ENCODE results near the gene MAGI2.

DNA sequence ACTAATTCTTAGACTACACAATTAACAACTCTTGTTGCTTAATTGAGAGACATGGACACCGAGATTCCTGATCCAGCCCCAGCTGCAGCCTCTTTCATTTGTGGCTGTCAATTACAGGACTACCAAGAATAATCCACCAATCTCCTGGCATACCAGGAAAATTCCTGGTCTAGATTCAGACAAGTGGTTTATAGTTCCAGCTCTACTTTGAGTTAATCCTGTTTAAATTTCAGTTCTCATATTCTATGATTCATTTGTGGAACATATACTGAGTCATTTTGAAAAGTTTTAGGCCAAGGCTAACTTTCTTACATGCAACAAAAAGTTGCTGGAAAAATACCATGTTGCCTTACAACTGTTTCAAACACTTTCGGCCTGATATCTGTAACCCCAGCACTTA lies 253.5 kb downstream of the MAGI2 start:
- TF ChIP-seq YY1 (IDR thresholded peaks at IDR 0.05), result no peak
- TF ChIP-seq, protein P1, sequence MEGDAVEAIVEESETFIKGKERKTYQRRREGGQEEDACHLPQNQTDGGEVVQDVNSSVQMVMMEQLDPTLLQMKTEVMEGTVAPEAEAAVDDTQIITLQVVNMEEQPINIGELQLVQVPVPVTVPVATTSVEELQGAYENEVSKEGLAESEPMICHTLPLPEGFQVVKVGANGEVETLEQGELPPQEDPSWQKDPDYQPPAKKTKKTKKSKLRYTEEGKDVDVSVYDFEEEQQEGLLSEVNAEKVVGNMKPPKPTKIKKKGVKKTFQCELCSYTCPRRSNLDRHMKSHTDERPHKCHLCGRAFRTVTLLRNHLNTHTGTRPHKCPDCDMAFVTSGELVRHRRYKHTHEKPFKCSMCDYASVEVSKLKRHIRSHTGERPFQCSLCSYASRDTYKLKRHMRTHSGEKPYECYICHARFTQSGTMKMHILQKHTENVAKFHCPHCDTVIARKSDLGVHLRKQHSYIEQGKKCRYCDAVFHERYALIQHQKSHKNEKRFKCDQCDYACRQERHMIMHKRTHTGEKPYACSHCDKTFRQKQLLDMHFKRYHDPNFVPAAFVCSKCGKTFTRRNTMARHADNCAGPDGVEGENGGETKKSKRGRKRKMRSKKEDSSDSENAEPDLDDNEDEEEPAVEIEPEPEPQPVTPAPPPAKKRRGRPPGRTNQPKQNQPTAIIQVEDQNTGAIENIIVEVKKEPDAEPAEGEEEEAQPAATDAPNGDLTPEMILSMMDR (IDR thresholded peaks at IDR 0.05; ENCODE audit: low read depth, low read length, missing input control), result no peak
- TF ChIP-seq JUND (IDR thresholded peaks at IDR 0.05), result no peak
- TF ChIP-seq HNF4A (conservative IDR thresholded peaks at IDR 0.05), result no peak
- TF ChIP-seq RAD21 (IDR thresholded peaks at IDR 0.05), result no peak
- no peak for TF ChIP-seq TAF1 (conservative IDR thresholded peaks at IDR 0.05)

All from liver (tissue), 3 donors.